Measurements from ENCODE around the gene TLDC2.
A peak's percentile ranks its signal among the peaks of the same experiment; 100 is the strongest.

Gene TLDC2

DNA sequence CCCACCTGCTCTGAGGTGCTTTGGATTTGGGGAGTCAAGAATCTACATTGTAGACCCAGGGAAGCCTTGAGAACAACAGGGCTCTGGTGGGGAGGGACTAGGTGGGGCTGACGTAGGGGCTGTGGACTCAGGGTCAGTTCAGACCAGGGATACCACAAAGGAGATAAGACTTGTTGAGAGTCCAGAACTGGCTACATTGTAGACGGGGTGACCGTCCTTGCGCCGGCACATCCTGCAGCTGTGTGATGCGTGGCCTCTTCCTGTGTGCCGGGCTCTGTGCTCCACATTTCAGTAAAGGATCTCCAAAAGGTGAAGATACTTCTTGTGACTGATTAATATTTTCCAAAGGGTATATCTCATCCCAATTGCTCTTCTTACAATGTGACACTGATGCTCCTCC lies 9.8 kb upstream of the TLDC2 start:
- Histone ChIP-seq H3K36me3 (ENCODE audit: low read depth) (peaks cover 7% of the 10 kb centered on the region), H3K27ac (ENCODE audit: poor library complexity, severe bottlenecking) (no peak overlapping the region), H3K4me1 (ENCODE audit: insufficient read depth, poor library complexity, severe bottlenecking) (peaks cover 6% of the 10 kb centered on the region), H3K27me3 (ENCODE audit: insufficient read depth, poor library complexity, severe bottlenecking) (no peaks in the 10 kb centered on the region), H3K4me3 (ENCODE audit: severe bottlenecking) (no peak overlapping the region), H3K9me3 (ENCODE audit: severe bottlenecking) (no peaks in the 10 kb centered on the region)
- no peak for DNase-seq (ENCODE audit: low spot score)
- TF ChIP-seq, protein P1, sequence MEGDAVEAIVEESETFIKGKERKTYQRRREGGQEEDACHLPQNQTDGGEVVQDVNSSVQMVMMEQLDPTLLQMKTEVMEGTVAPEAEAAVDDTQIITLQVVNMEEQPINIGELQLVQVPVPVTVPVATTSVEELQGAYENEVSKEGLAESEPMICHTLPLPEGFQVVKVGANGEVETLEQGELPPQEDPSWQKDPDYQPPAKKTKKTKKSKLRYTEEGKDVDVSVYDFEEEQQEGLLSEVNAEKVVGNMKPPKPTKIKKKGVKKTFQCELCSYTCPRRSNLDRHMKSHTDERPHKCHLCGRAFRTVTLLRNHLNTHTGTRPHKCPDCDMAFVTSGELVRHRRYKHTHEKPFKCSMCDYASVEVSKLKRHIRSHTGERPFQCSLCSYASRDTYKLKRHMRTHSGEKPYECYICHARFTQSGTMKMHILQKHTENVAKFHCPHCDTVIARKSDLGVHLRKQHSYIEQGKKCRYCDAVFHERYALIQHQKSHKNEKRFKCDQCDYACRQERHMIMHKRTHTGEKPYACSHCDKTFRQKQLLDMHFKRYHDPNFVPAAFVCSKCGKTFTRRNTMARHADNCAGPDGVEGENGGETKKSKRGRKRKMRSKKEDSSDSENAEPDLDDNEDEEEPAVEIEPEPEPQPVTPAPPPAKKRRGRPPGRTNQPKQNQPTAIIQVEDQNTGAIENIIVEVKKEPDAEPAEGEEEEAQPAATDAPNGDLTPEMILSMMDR (IDR thresholded peaks at IDR 0.05; ENCODE audit: poor library complexity, severe bottlenecking): no peak
- no peak for ATAC-seq (ENCODE audit: low read depth)

DNA sequence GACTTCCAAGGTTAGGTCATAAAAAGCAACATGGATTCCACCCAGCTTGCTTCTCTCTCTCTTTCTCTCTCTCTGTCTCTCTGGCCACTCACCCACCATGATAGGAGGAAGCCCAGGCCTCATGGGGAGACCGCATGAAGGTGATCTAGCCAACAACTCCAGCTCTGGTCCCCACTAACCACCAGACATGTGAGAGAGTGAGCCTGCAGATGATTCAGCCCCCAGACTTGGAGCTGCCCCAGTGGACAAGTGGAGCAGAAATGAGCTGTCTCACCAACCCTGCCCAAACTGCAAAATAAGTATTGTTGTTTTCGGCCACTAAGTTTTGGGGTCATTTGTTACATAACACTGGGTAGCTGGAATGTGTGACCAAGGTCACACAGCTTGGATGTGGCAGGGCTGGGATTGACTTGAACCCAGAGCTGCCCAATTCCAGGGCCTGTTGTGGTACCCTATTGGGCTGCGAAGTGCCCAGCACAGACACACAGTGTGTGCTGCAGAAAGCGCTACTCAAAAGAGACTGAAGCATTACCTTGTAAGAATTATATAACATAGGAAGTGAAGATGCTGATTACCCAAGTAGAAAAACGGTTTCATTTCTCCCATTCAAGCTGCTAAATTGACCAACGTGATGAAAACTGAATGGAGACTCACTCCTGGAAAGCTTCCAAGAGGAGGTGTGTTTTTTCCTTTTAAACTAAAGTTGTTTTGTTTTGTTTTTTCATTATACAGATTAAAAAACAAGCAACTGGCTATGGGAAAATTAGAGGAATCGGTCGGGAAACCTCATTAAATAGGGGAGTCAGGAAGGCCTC lies 9.1 kb upstream of the TLDC2 start:
- DNase-seq (ENCODE audit: low spot score): no peak
- Histone ChIP-seq H3K27me3 (ENCODE audit: insufficient read depth, poor library complexity, severe bottlenecking) (no peaks in the 10 kb centered on the region), H3K4me3 (ENCODE audit: severe bottlenecking) (no peak overlapping the region), H3K9me3 (ENCODE audit: severe bottlenecking) (no peaks in the 10 kb centered on the region), H3K4me1 (ENCODE audit: insufficient read depth, poor library complexity, severe bottlenecking) (no peaks in the 10 kb centered on the region), H3K27ac (ENCODE audit: poor library complexity, severe bottlenecking) (no peak overlapping the region), H3K36me3 (ENCODE audit: low read depth) (no peaks in the 10 kb centered on the region)
- no peak for ATAC-seq (ENCODE audit: low read depth)
- TF ChIP-seq, protein P1 (IDR thresholded peaks at IDR 0.05; ENCODE audit: poor library complexity, severe bottlenecking): no peak

DNA sequence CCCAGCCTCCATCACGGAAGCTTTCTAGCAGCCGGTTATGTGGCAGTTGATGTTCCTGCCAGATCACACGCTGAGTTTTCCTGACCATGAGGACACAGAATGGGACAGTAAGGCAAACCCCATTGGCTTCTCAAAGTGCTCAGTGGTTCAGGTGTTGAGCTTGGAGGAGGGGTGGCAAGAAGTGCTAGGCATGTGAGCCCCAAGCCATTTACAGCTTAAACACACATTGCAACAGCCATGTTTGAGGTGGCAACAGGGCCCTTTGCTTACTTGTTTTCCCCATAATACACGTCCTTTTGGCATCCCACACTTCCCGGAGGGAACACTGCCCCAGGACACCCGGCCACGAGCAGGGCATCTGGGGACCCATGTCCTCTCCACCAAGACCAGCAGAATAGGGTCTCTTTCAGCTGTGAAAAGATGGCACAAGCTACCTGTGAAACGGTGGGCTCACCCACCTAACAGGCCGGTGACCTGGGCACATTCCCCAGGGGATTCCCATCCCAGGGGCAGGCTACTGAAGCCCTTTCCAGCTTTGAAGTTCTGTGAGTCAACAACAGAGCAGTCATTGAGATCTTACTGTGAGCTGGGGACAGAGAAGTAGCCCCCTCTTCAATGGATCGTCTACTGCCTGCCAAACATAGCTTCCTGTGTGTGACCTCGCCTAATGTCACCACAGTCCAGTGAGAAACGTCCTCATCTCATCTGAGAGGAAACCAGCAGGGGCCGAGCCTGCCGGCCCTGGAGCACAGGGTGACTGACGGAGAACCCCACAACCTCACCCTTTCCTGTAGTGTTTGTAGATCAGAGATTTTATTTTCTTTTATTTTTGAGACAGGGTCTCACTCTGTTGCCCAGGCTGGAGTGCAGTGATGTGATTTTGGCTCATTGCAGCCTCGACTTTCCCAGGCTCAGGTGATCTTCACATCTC lies 4.0 kb upstream of the TLDC2 start:
- ATAC-seq (ENCODE audit: low read depth) (no peak; the same call in 2 of the 3 replicates), DNase-seq (ENCODE audit: low spot score) (no peak)
- Histone ChIP-seq H3K36me3 (ENCODE audit: low read depth) (no peaks in the 10 kb centered on the region), H3K4me1 (ENCODE audit: insufficient read depth, poor library complexity, severe bottlenecking) (no peaks in the 10 kb centered on the region), H3K27me3 (ENCODE audit: insufficient read depth, poor library complexity, severe bottlenecking) (no peaks in the 10 kb centered on the region), H3K4me3 (ENCODE audit: severe bottlenecking) (no peak overlapping the region), H3K27ac (ENCODE audit: poor library complexity, severe bottlenecking) (no peak overlapping the region), H3K9me3 (ENCODE audit: severe bottlenecking) (no peaks in the 10 kb centered on the region)
- TF ChIP-seq, protein P1 (IDR thresholded peaks at IDR 0.05; ENCODE audit: poor library complexity, severe bottlenecking): no peak

DNA sequence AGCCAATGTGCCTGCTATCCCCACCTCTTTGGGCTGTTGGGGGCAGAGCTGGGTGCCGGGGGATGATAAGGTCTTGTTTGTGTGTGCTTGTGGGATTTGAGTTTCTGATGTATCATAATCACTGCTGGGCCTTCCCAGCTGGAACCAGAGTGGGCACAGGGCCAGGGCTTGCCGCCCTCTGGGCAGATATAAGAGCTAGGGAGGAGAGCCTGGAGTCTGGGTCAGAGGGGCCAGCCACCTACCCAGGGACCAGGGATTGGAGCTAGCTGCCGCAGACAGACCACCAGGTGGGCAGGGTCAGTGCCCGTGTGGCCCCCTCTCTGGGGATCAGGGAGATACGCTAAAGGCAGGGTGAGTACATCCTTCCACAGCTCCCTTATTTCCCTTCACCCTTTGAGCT lies 3.1 kb upstream of the TLDC2 start:
- Histone ChIP-seq H3K36me3 (ENCODE audit: low read depth) (no peaks in the 10 kb centered on the region), H3K4me3 (ENCODE audit: severe bottlenecking) (no peak overlapping the region), H3K4me1 (ENCODE audit: insufficient read depth, poor library complexity, severe bottlenecking) (no peaks in the 10 kb centered on the region), H3K27me3 (ENCODE audit: insufficient read depth, poor library complexity, severe bottlenecking) (no peaks in the 10 kb centered on the region), H3K9me3 (ENCODE audit: severe bottlenecking) (no peaks in the 10 kb centered on the region), H3K27ac (ENCODE audit: poor library complexity, severe bottlenecking) (no peak overlapping the region)
- ATAC-seq (ENCODE audit: low read depth) (peak; percentile 44), DNase-seq (ENCODE audit: low spot score) (no peak)
- TF ChIP-seq, protein P1 (IDR thresholded peaks at IDR 0.05; ENCODE audit: poor library complexity, severe bottlenecking): no peak

All from RWPE2 (cell line).